A549 treated with AZD9567 at 1 μM for 4 hours (cell line): ENCODE data around the gene CCDC152. TPM values are rescaled to one million over a fixed set of nuclear protein-coding genes. Genes with fewer than 3 reads are reported as not detected.

Experiments used
- total RNA-seq: library from RNA; stranded (reverse); fragments of 200-300 nt; extraction: Qiagen RNA extraction; gene quantifications from 5 replicates; pipeline ENCODE4 v1.2.3, GENCODE V29; 2022; ENCODE audit not compliant: insufficient read depth

Gene CCDC152
- total RNA-seq: not detected in 5 replicates

DNA sequence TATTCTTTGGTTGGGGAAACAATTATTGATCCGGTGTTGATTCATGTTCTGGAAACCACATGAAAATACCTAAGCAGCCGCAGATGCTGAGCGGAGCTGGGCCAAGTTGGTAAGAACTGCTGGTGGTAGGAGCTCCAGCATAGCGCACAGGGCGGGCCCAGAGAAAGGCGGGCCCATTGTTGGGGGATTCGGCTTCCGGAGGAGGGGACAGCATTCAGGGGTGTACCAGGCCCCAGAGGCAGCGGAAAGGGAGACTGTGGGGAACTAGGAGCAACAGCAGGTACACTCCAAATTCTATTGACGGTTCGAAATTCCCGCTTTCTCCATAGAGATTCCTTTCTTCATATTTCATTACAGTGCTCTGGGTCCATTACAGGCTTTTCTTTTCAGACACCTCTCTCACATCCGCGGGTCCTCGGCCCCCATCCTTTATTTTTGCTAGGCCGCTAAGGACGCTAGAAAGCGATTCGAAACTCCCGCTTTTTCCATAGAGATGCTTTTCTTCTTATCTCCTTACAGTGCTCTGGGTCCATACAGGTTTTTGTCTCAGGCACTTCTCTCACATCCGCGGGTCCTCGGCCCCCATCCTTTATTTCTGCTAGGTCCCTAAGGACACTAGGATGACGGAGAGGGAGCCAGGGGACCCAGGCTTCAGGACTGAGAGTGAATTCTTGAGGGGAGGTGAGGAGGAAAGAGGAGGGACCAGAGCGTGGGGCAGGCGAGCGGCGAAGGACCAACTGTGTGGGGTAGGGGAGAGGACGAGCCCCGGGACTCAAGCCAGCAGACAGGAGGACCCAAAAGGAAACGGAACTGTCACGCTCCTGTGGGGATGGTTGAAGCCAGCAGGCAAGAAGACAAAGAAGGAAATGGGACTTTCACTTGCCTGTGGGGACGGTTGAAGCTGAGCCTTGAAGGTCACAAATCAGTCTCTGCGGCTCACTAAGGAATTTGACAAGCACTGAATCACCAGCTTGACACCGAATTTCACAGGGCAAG, at the start of gene CCDC152:
Gene CCDC152 (plus strand): TSS at position 213 of the 996 bp plus-strand sequence. CDS start 2,304 bp downstream, outside the sequence.

DNA sequence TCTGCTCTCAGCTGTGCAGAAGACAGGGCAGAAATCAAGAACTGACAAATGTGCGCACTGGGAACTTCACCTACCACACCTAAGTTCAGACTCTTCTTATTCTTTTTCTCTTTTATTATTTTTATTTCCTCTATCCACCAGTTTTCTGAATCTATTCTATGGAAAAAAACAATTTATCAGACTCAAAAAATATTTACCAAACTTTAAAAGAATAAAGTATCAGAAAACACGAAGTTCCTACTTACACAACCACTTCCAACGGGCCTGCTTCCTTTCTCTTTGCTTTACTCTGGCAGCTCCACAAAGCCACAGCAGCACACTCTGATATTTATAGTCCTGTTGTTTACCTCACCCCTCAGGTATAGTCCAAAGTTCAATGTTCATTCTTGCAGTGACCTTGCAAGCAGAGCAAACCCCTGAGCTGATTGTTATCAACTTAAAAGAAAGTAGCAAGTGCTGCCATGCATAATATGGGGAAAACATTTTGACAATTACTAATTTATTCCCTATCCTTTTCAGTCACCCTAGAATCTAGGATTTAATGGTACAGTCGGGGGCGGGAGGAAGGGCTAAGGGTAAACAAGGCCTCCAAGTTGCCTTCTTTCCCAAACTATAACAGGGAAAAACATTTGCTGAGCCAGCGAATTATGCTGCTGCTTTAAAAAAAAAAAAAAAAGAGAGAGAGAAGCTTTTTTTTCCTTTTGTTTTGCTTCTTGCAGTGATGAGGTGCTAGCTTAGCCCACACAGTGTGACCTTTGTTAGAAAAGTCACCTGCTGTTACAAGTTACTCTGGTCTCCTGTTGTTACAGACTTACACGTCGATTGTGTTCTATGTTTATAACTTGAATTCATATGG, 55.2 kb downstream of the CCDC152 start, which contains the start of gene SELENOP:
Gene SELENOP (minus strand): TSS at position 302 of the 856 bp plus-strand sequence. CDS start 3,539 bp downstream, outside the sequence.

Other genes with a start within 250 kb of the CCDC152 start
- gene SELENOP, start 55.1 kb downstream of the CCDC152 start, total RNA-seq: 0.20 to 0.24 TPM (median 0.22 TPM) in 4 of 5 replicates, not detected in the other